A673 (cell line): ENCODE data around the gene RBFOX2. TPM values are rescaled to one million over a fixed set of nuclear protein-coding genes. Genes with fewer than 3 reads are reported as not detected.

Source experiments
- BruUV-seq: library from RNA; stranded (reverse); fragments of 400-500 nt; replicated peaks from 2 replicates; lab custom pipeline; 2021; lab: Mats Ljungman, UMichigan
- CTCF ChIA-PET: fragments of 300-600 bp; sonication (Branson Sonifier 250); formaldehyde crosslinking; loops from one replicate; lab custom pipeline; 2022; ENCODE audit warnings: antibody characterized with exemption; lab: Charles Lee
- POLR2A ChIA-PET: fragments of 300-600 bp; sonication (Branson Sonifier 250); formaldehyde crosslinking; loops from one replicate; lab custom pipeline; 2022; ENCODE audit warnings: antibody characterized with exemption; ENCODE audit not compliant: low non-redundant PET; lab: Charles Lee
- DNase-seq: peaks from one replicate; pipeline ENCODE4 v3.0.0-alpha.2; 2015; ENCODE audit warnings: low spot score
- H3K27ac ChIP-seq: fragments of 200-600 bp; sonication (generic); 2 replicates; pipeline ENCODE4 v1.5.1; 2016; ENCODE audit warnings: mixed run types, low read depth, mild to moderate bottlenecking, mixed read lengths, antibody characterized with exemption, low read length; ENCODE audit not compliant: poor library complexity, severe bottlenecking
- H3K27me3 ChIP-seq: fragments of 200-600 bp; sonication (generic); replicated peaks from 2 replicates; pipeline ENCODE4 v1.6.1; 2017; ENCODE audit warnings: mixed run types, low read depth, mild to moderate bottlenecking, mixed read lengths, antibody characterized with exemption, low read length; ENCODE audit not compliant: insufficient read depth, poor library complexity
- H3K36me3 ChIP-seq: fragments of 200-600 bp; sonication (generic); 2 replicates; pipeline ENCODE4 v1.6.1; 2016; ENCODE audit warnings: mixed run types, mild to moderate bottlenecking, mixed read lengths, antibody characterized with exemption, low read length; ENCODE audit not compliant: insufficient read depth, poor library complexity, severe bottlenecking
- H3K4me1 ChIP-seq: fragments of 200-600 bp; sonication (generic); 2 replicates; pipeline ENCODE4 v1.6.1; 2017; ENCODE audit warnings: mixed run types, mild to moderate bottlenecking, mixed read lengths, antibody characterized with exemption, low read length; ENCODE audit not compliant: insufficient read depth, poor library complexity, severe bottlenecking
- H3K4me3 ChIP-seq: fragments of 200-600 bp; sonication (generic); 2 replicates; pipeline ENCODE4 v1.5.1; 2016; ENCODE audit warnings: low read depth, mixed run types, mild to moderate bottlenecking, mixed read lengths, low read length; ENCODE audit not compliant: poor library complexity, severe bottlenecking
- H3K9me3 ChIP-seq: fragments of 200-600 bp; sonication (generic); 2 replicates; pipeline ENCODE4 v1.6.1; 2016; ENCODE audit warnings: mixed run types, low read depth, mild to moderate bottlenecking, mixed read lengths, antibody characterized with exemption, low read length; ENCODE audit not compliant: poor library complexity, severe bottlenecking
- EZH2 ChIP-seq: fragments of 200-600 bp; sonication (generic); IDR thresholded peaks from 2 replicates; pipeline ENCODE4 v1.6.1; 2017; ENCODE audit warnings: borderline replicate concordance, low read depth, mild to moderate bottlenecking, mixed read lengths, antibody characterized with exemption, low read length; ENCODE audit not compliant: poor library complexity, severe bottlenecking
- intact Hi-C: fragments of 100-400 bp; cut with micrococcal nuclease; formaldehyde crosslinking; loops from one replicate; pipeline ENCODE4 v1.10.0; 2022; ENCODE audit not compliant: unreplicated experiment
- total RNA-seq: library from RNA; stranded (reverse); gene quantifications from 2 replicates; pipeline ENCODE4 v1.2.3, GENCODE V29; 2021
- TF ChIP-seq, protein P1 (sequence below): fragments of 300-800, 200-600 bp; sonication (generic); conservative IDR thresholded peaks from 2 replicates; pipeline ENCODE4 v1.5.1; 2017; ENCODE audit warnings: low read depth, mild to moderate bottlenecking, antibody characterized with exemption, low read length, moderate library complexity, mixed read lengths

The RBFOX2 gene
- total RNA-seq, 1 experiment from 2014 or later: 142 TPM

DNA sequence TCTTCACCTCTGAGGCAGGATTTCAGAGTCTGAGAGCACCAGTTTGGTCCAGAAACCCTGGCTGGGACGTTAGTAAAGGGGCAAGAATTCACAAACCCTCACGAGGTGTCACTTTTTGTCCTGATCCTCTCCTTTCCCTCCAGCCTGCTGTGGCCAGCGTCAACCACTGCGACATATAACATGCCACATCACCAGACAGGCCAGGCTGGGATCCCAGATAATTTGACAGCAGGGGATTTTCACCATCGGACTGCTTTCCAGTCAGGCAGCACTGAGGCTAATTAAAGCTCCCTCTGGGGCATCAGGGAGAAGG lies 36.8 kb upstream of the RBFOX2 start:
- no TSS peak for BruUV-seq
- H3K27me3 ChIP-seq: no peaks in the 10 kb centered on the region
- peaks cover 6% of the 10 kb centered on the region for H3K4me1 ChIP-seq
- ChIA-PET CTCF (interaction anchor here (0.7 to 1.6 kb wide), 18 partner anchors 10 to 437 kb away, joined by 3 to 13 read pairs (median 3); partner anchors contain the start of gene RBFOX2), POLR2A (interaction anchor here (0.6 kb wide), 1 partner anchor 225 kb away, joined by 3 read pairs; no protein-coding TSS in a partner anchor)
- H3K36me3 ChIP-seq: no peaks in the 10 kb centered on the region
- intact Hi-C loops: loop anchor here (5.0 kb wide), 2 partner anchors 148 to 303 kb away; no protein-coding TSS in a partner anchor
- peak overlapping the region; percentile 54 for H3K4me3 ChIP-seq
- TF ChIP-seq, protein P1, sequence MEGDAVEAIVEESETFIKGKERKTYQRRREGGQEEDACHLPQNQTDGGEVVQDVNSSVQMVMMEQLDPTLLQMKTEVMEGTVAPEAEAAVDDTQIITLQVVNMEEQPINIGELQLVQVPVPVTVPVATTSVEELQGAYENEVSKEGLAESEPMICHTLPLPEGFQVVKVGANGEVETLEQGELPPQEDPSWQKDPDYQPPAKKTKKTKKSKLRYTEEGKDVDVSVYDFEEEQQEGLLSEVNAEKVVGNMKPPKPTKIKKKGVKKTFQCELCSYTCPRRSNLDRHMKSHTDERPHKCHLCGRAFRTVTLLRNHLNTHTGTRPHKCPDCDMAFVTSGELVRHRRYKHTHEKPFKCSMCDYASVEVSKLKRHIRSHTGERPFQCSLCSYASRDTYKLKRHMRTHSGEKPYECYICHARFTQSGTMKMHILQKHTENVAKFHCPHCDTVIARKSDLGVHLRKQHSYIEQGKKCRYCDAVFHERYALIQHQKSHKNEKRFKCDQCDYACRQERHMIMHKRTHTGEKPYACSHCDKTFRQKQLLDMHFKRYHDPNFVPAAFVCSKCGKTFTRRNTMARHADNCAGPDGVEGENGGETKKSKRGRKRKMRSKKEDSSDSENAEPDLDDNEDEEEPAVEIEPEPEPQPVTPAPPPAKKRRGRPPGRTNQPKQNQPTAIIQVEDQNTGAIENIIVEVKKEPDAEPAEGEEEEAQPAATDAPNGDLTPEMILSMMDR: no peak
- TF ChIP-seq EZH2: no peak
- DNase-seq: no peak
- H3K9me3 ChIP-seq: no peaks in the 10 kb centered on the region
- peak overlapping the region; percentile 86 for H3K27ac ChIP-seq

DNA sequence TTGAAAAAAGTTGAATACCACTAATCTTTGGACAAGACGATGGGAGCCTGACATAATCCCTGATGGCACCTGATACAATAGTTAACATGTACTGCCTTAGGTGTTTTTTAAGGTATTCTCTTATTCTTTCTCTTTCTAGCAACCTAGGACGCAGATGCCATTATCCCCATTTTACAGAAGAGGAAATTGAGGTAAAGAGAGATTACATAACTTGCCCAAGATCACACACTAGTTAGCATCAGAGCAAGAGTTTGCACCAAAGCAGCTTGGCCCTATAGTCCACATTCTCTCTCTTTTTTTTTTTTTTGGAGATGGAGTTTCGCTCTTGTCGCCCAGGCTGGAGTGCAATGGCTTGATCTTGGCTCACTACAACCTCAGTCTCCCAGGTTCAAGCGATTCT lies 35.7 kb upstream of the RBFOX2 start:
- ChIA-PET CTCF (interaction anchor here (0.7 kb wide), 1 partner anchor 18 kb away, joined by 4 read pairs; no protein-coding TSS in a partner anchor), POLR2A (no interaction called here)
- intact Hi-C loops: no loop called here
- Histone ChIP-seq H3K27me3 (no peaks in the 10 kb centered on the region), H3K27ac (no peak overlapping the region), H3K9me3 (no peaks in the 10 kb centered on the region), H3K4me1 (peaks cover 6% of the 10 kb centered on the region), H3K36me3 (no peaks in the 10 kb centered on the region), H3K4me3 (no peak overlapping the region)
- TF ChIP-seq EZH2: no peak
- TF ChIP-seq, protein P1: no peak
- BruUV-seq: no TSS peak
- DNase-seq: no peak

DNA sequence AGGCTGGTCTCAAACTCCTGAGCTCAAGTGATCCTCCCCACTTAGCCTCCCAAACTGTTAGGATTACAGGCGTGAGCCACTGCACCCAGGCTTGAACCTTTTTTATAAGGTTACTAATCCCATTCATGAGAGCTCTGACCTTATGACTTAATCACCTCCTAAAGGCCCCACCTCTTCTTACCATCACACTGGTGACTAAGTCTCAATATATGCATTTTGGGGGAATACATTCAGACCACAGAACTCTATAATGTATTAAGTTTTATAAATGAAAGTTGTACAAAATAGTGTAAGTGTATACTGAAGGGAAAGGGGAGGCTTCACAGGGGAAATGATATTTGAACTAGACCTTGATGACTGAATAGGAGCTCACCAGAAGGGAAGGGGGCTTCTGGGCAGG lies 28.4 kb upstream of the RBFOX2 start:
- CTCF ChIA-PET: interaction anchor here (0.6 kb wide), 1 partner anchor 75 kb away, joined by 5 read pairs; no protein-coding TSS in a partner anchor

More for the DNA sequence above, 28.4 kb upstream of the RBFOX2 start:
- intact Hi-C loops: no loop called here
- Histone ChIP-seq H3K36me3 (no peaks in the 10 kb centered on the region), H3K4me3 (no peak overlapping the region), H3K27me3 (no peaks in the 10 kb centered on the region), H3K27ac (no peak overlapping the region), H3K4me1 (peaks cover 8% of the 10 kb centered on the region), H3K9me3 (no peaks in the 10 kb centered on the region)
- POLR2A ChIA-PET: no interaction called here
- no peak for TF ChIP-seq EZH2
- TF ChIP-seq, protein P1: no peak
- no peak for DNase-seq
- no TSS peak for BruUV-seq
